Measurements from ENCODE around the gene NOSTRIN.
"Not testable (repeated sequence)": the region's sequence is repeated elsewhere in the genome, so short reads cannot be mapped to it uniquely, and the experiment has no call there.

The NOSTRIN gene, protein sequence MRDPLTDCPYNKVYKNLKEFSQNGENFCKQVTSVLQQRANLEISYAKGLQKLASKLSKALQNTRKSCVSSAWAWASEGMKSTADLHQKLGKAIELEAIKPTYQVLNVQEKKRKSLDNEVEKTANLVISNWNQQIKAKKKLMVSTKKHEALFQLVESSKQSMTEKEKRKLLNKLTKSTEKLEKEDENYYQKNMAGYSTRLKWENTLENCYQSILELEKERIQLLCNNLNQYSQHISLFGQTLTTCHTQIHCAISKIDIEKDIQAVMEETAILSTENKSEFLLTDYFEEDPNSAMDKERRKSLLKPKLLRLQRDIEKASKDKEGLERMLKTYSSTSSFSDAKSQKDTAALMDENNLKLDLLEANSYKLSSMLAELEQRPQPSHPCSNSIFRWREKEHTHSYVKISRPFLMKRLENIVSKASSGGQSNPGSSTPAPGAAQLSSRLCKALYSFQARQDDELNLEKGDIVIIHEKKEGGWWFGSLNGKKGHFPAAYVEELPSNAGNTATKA

DNA sequence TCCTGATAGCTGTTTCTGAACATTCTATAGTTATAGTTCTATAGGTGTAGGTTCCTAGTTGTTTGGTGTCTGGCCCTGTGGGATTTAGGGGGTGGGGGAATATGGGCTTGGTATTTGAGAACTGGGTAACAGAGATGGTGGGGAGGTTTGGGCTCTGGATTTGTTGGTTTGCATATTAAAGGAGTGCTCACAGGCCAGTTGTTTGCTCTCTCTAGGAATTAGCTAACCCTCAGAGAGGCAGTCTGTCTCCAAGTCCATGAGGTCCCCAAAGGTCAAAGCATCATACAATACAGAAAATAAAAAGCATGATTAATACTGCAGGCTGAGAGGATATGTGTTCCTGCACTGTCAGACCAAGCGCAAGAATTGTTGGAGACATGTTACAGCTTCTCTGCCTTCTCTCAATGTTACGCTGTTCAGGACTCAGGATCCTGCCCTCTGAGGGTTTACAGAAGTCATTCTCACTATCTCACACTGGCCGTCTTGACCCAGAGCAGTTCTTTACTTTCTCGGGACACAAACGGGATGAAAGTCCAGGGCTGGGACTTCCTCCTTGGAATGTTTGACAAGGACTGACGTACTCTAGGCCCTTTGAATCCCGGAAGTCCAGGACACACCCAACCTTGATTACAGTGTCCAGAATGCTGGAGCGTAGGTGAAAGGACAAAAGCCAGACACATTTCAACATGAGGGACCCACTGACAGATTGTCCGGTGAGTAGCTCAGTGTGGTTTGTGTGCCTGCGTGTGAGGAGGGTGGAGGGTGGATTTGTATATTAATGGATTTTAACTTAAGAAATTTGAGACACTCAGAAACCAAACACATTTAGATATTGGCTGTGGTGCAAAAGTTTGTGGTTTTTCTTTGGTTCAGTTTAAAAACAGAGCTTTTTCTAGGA lies at the start of gene NOSTRIN:
TSS of gene NOSTRIN (plus strand) at position 677 of the 898 bp plus-strand sequence. CDS start at position 687, 10 bp downstream.
- no peak for DNase-seq

DNA sequence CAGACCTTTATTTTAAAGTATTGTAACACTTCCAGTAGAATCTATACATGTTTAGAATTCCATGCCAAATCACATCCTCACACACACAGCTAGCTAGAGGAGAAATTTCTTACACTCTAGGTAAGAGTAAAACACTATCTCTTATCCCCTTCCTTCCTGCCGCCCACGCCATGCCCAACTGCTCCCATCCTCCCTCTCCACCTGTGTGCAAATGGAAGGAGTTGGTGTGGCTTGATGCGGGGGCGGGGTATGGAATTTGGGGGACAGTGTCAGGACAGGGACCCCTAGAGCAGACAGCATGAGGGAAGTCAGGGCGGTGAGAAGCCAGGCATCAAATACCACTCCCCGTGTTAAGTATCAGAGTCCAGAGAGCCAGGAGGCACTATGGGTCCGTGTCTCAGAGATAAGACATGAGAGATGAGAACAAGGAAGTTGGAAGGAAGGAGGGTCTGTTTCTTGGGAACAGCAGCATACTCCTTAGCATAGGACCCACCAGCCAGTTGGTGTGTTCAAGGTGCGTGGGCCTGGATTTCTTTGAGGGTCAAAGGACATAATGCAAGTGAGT lies 48.6 kb upstream of the NOSTRIN start:
- DNase-seq = no peak

DNA sequence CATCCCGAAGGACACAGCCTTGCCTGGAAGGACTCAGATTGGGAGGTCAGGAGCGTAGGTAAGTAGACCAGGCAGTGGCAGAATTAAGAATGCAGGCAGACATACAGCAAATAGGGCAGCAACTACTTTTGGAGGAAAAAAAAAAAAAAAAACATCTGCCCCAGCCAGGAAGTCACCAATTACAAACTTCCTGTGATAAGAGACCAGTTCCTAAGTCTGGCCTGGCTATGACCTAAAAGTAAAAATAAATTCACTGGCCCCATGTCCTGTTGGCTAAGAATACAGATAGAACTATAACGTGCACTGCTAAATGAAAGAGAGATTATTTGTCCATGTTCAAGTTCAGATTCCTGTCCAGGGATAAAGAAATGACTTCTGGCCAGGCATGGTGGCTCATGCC lies 45.2 kb upstream of the NOSTRIN start:
- DNase-seq = no peak

DNA sequence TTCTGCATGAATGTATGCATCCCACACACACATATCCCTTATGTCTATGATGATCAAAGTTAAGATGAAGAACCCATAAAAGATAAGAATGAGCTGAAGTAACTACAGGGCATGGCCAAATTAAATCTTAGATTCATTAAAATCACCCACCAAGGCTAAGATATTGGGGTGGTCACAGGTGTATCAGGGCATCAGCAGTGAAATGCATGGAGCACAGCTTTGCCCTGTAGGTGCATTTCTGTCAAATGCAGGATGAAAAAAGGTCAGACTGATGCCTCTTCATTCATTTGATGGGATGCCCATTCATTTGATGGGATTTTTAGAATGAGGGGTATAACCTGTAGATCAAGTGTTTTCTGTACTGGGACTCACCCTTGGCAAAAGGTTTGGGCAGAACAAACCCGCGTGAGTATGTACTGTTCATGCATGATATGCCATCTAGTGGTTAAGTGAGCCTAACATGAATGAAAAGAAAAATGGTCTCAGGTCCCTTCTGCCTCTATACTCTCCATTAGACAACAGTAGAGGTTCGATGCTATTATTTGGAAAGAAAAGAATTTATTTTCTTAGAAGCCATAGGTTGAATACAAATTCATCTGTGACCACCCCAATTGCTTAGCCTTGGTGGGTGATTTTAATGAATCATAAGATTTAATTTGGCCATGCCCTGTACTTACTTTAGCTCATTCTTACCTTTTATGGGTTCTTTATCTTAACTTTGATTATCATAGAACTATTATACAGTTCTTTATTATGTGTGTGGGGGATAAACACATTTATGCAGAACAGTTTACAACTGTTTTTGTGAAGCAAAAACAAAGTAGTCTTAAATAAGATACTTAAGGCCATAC lies 43.2 kb upstream of the NOSTRIN start:
- DNase-seq = peak; percentile 22

DNA sequence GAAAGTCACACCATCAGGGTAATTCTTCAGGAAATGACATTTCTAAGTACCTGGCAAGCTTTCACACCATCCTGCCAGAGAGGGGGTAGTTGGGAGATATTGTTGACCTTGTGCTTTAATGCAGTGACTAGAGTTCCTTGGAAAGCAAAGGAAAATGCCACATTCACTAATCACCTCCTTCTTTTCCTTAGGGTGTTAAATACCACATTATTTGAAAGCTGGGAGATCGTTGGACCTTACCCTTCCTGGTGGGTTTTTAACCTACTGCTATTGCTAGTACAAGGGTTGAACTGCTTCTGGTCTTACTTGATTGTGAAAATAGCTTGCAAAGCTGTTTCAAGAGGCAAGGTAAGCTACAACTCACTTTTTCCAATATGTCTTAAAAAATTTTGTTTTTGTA lies 37.0 kb upstream of the NOSTRIN start:
- no peak for DNase-seq

DNA sequence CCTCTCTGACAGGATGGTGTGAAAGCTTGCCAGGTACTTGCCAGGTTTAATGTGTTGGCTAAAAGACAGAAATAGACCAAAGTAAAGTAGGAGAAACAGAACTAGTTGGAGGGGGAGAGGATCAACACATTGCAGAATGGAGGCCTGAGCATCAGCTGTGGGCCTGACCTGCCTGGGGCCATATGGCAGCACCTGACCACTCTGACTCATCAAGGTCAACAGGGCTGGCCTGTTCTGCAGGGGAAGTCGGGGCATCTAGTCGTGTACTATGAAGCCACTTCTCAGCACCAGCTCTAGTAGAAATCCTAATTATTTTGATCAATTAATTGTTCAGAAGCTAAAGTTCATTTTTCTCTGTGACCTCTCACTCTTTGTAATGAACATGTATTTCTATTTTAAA lies 35.8 kb upstream of the NOSTRIN start:
- no peak for DNase-seq

DNA sequence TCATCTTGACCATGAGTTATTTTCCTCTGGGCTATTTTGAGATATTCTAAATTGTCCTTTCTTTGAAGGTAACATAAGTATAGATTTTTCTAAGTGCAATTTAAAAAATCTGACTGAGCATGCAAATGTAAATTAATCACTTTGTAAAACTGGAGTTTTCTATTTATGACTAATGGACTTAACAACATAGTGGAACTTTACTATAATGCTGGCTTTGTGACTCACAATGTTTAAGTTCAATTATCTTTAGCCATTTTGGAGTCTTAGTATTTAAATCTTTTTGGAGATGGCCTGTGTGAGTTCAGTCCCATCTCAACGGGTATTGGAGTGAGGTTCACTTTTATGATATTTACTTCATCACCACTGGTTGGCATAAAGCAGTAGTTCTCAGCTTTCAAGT lies 35.2 kb upstream of the NOSTRIN start:
- no peak for DNase-seq

DNA sequence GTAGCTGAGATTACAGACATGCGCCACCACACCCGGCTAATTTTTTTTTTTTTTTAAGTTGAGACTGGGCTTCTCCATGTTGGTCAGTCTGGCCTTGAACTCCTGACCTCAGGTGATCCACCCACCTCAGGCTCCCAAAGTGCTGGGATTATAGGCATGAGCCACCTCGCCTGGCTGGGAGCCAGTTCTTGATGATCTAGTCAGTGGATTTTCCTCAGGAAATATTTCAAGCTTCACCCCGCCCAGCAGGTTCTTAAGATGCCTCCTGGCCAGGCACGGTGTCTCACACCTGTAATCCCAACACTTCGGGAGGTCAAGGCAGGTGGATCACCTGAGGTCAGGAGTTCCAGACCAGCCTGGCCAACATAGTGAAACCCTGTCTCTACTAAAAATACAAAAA lies 34.1 kb upstream of the NOSTRIN start:
- DNase-seq = not testable (repeated sequence)

DNA sequence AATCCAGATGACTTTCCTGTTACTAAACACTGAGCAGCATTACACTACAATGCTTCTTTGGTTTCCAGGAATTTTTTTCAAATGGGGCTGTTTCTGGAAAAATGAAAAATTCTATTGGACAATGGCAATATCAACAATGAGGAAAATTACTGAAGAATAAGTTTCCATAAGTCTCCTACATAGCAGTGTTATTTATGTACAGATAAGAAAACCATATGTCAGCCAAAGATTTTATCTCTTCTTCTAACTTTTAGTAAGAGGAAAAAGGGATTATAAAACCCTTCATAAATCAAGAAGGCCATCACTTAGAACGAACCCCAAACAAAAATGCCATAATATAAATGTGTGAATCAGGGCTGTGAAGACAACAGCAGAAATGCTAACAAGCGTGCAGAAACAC lies 31.6 kb upstream of the NOSTRIN start:
- DNase-seq = no peak

DNA sequence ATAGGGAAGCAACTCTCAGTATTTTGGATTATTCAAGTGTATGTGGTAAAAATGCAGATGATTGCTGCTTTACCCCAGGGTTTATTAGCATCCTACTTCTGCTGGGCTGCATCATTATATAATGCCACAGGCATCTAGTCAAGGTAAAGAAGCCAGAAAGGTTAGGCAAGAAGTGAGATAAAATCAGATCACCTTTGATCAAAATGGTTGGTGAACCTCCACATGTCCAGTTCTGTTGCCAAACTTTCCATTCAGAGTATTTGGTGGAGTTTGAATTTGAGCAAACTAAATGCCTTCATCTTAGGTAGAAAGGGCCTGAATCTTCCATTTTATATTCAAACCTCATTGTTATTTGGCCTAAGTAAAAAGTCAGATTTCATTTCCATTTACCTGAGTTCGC lies 29.7 kb upstream of the NOSTRIN start:
- DNase-seq = no peak

DNA sequence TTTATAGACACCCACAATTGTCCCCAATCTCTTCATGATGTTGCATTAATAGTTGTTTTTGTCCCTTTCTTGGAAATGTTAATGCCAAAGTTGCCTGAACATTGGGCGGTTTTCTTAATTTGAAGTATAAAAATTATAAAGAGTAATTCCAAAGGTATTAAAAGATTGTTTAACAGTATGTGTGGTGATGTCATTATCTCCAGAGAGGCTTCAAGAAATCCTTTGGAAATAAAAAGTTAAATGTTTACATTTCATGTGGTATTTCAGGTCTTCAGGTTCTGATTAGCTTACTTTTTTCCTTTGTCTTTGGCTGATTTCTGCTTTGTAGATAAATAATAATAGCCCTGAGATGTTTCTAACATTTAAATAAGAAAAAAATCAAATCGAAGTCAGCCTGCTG lies 29.3 kb upstream of the NOSTRIN start:
- no peak for DNase-seq

DNA sequence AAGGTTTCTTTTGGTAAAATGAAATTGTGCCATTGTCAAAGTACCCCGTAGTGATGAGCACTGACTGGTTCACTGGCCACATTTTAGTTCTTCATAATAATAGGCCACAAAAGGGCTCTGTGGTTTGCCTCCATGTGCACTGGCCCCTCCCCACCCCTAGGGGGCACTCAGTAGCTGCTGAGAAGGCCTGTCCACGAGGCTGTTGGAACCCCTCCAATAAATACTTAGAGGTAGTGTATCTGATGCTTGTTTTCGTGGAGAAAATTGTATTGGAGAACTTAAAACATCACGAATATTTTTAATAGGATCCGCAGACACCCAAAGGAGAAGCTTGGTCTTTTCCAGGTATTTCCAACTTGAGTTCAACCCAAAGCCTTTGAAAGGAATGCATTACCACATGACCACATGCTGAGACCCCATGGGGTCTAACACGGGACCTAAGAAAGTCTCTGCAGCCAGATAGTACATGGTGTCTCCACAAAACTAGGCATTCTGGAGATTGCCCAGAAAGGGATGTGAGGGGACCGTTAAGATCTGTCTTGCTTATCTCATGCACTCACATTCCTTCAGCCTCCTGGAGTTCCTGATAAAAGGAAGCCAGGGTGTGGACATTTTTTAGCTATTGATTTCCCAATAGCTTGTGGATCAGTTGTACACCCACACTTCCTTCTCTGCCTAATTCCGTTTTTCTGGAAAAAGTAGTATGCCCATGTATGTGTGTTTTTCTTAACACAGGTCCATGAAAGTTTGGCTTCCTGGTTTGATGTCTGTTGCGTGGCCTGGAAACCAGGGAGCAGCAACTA lies 28.5 kb upstream of the NOSTRIN start:
- peak; percentile 23 for DNase-seq

DNA sequence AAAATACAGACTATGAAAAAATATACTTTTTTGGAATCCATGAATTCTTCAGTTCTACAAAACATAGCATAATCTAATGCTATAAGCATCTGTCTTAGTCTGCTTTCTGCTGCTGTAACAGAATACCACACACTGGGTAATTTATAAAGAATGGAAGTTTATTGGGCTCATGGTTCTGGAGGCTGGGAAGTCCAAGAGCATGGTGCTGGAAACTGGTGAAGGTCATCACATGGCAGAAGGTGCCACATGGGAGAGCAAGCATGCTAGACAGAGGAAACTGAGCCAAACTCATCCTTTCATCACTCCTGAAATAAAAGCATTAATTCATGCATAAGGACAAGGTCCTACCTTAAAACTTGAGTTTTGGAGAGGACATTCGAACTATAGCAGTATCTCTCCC lies 26.6 kb upstream of the NOSTRIN start:
- DNase-seq = no peak

DNA sequence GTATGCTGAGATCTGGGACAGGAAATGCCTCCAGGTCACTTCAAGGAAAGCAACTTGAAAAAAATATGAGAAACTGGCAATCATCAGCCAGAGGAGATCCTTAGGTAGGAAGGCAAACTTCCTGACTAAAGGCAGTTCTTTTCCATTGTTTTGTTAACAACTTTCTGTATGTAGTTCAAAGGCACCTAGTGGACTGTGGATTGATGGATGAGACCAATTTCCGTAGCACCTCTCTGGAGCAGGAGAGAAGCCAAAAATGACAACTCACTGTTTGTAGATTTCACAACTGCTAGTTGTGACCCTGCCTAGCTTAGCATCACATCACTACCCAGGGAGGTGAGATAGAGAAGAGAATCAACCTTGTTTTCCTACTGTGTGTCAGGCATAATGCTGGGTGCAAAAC lies 21.8 kb upstream of the NOSTRIN start:
- DNase-seq = no peak

DNA sequence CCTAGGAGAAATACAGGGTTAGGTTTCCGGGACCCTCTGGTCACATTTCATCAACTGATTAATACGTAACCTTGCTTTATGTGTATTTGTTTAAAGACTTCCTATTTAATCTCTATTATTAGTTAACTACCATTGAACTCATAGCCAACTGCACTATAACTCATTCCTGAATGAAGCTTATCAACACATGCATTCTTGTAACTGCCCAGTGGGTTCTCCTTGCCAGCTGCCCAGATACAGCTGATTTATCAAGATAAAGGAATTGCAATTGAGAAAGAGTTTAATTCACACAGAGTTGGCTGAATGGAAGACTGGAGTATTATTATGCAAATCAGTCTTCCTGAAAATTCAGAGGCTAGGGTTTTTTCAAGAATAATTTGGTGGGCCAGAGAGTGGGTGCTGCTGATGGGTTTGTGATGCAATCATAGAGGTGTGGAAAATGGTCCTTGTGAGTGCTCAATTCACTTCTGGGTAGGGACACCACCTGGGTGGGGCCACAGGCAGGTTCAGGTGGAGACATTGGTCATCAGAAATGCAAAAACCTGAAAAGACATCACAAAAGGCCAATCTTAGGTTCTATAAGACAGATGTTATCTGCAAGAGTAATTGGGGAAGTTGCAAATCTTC lies 21.1 kb upstream of the NOSTRIN start:
- no peak for DNase-seq

DNA sequence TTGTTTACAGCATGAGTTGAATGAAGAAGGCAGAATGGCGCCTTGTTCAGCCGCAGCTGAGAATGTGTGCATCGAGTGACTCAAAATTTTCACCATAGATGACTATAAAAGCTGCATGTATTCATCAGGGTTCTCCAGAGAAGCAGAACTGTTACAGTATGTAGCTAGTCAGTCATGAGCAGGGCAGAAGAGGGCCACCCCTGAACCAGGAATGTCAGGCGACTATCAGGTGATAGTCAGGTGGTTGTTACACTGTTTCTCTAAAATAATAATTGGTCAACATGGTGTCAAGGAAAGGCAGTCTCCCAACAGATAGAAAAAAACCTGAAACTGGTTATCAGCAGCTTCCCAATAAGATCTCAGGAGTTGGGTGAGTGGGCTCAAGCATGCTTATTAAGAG lies 20.2 kb upstream of the NOSTRIN start:
- no peak for DNase-seq

DNA sequence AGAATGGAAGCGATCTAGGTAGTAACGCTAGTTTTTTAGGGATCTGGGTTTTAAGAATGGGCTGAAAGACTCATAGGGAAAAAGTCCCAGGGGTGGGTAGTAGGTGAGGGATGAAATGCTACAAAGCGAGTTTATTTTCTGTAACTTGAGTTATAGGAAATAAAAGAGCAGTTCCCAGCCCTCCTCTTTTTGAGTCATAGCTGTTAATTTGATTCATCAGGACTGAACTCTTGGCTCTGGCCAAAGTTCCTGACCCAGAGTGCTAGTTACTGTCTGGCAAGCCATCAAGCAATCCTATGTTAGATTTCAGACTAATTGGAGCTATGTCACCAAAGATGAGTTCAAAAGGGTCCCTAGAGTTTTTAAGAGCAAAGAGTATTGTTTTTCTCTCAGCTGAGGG lies 17.4 kb upstream of the NOSTRIN start:
- no peak for DNase-seq

DNA sequence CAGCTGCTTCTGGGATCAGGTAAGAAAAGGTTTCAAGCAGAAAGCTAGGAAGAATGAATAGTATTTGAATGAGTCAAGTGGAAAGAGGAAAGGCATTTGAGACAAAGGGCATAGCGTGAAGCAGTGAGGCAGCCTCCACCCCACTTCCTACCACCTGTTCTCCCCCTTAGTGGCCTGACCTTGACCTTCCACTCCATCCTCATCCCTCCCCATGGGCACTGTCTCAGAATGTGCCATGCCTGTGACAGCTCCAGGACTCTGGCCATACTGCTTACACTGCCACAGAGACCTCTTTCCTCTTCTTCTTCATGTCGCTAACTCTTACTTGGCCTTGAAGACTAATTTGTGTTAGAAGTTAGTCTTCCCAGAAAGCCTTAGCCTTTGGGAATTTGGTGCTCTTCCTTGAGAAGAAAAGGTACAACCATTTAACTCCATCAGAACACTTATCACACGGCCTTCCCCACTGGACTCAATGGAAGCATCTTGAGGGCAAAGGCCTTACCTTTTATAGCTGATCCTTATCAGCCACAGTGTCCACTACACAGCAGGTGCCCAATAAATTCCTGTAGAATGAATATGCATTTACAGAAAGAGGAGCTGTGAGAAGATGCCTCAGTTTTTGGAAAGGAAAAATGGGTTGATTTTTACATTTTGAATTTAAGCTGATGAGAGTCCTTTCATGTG lies 15.2 kb upstream of the NOSTRIN start:
- DNase-seq = no peak

DNA sequence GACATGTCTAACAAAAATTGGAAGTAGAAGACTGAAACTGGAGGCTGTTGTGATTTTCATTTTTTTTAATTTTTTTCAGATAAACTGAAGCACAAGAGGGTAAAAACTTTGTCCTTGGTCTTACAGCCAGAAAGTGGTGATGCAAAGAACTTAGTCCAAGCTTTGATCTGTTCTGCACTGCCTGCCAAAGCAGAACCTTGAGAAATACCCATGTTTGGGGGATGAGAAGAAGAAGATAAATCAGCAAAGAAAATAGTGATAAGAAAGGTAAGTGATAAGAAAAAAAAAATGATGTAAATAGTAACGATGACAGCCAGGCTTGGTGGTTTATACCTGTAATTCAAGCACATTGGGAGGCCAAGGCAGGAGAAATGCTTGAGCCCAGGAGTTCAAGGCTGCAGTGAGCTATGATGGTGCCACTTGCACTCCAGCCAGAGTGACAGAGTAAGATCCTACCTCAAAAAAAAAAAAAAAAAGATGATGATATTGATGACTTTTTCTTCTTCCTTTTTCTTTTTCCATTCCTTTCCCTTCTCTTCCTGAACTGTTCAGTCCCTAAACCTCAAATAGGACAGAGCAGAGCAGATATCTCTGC lies 14.6 kb upstream of the NOSTRIN start:
- DNase-seq = no peak

DNA sequence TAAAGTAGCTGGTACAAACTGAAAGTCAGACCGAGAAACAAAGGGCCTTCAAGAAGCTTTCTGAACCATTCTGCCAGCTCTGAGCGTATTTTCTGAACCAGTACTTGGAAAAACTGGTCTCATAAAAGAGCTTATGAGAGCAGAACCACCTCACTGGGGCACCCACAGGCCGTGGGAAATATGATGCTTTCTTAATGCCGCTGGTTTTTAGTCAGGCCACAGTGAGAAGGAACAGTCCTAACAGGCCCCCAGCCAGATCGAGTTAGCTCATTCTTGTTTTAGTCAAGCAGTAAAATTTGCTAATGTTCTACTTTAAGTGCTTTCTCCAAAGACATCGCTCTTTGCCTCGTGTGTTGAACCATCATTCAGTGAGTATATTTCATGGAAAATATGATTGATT lies 12.7 kb upstream of the NOSTRIN start:
- DNase-seq = no peak

All from CD4-positive, alpha-beta T cell treated with Interleukin-15 for 1 hour (primary cell).